GM18520 (cell line): Measurements from ENCODE around the gene CC2D1B.

Experiments
- ATAC-seq: cut with Tn5 transposase; IDR thresholded peaks from one replicate; pipeline ENCODE4 v1.9.1; 2021; ENCODE audit not compliant: unreplicated experiment

Gene CC2D1B

DNA sequence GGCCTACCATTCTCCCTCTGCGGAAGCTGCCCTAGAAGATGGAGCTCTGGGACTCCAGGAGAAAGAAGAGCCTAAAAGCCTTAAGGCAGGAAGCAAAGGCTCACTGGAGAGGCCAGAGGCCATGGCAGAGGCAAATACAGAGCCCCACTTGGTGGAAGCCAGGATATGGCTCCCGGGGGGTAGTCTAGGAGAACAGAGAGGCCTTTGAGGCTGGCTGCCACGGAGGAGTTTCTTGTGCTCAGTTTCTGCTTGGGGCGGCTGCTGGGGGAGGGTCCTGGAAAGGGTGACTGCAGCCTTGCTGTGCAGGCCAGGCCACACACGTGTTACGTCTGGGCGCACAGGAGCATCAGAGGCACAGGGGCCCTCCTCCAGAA, 5.4 kb downstream of the CC2D1B start:
- ATAC-seq = no peak

DNA sequence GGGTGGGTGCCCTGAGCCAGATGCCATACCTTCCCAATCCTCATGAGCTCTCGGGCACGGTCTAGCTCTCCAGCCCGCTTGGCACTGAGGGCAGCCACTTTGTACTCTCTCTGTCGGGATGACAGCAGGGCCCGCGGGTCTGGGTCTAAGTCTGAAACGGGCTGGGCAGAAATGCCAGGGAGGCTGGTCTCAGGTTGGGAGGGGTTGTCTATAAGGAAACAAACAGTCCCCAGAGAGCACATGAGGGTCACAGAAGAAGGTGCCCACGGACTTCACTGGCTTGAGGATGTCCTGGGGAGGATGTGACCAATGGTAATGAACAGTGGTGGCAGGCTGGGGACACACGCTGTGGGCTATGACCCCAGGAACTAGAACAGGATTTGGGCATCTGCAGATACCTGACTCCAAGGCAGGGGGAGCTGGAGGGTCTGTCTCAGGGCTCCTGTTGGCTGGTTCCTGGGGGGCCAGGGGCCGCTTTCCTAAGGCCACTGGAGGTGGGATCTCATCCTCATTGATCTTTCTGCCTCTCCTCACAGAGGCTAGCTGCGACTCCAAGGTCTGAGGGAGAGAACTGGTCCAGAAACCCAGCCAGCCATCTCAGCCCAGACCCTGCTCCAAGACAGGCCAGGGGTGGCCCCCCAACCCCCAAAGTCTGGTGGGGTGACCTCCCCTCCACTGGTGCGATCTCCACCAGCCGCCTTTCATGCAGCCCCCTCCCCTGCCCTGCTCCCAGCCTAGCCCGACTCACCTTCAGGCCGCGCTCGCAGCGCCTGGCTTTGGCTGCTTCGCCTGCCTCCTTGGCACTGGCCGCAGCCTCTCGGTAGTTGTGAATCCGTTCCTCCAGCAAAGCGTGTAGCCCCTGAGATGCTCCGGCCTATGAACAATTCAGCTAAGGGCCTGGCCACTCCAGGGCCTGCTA, 6.1 kb downstream of the CC2D1B start:
- ATAC-seq = no peak

DNA sequence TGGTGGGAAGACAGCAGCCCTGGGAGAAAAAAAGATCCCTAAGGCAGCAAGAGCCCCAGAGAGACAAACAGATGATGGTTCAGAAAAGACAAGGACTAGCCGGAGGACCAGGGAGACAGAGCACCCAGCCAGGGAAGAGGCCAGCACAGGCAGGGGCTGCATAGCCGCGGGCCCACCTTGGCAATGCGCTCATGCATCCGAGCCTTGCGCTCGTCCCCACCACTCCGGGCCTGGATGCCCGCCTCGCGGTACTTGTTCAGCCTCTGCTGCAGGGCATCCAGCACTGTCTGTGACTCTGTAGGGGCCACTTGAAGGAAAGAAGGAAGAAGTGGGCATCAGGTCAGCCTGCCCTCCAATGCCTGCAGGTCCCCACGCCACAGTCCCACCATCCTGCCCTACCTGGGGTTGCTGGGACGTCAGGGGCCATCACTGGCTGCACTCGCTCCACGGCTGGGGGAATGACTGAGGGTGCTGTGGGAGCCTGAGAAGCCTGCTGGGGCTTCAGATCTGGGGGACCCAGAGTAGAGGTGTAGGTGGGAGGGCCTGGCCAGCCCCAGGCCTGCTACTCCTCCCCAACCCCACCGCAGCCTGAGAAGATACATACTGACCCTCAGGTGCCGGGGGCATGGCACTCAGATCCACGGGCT, 7.0 kb downstream of the CC2D1B start:
- ATAC-seq = no peak

DNA sequence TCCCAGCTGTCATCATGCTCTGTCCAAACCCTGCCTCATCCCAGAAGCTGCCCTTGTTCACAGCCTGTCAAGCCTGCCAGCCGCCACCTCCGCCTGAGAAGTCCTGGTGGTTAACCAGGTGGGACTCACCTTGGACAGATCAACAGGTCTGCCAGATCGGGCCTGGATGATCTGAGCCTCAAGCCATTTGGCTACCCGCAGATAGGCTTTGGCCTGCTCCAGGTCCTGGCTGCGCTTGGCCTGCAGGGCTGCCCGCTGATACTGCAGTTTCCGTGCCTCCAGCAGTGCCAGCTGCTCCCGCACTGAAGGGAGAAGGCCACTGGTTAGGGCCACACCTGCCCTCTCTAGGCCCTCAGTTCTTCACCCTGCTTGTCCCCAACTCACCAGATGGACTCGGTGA, 8.6 kb downstream of the CC2D1B start:
- no peak for ATAC-seq

DNA sequence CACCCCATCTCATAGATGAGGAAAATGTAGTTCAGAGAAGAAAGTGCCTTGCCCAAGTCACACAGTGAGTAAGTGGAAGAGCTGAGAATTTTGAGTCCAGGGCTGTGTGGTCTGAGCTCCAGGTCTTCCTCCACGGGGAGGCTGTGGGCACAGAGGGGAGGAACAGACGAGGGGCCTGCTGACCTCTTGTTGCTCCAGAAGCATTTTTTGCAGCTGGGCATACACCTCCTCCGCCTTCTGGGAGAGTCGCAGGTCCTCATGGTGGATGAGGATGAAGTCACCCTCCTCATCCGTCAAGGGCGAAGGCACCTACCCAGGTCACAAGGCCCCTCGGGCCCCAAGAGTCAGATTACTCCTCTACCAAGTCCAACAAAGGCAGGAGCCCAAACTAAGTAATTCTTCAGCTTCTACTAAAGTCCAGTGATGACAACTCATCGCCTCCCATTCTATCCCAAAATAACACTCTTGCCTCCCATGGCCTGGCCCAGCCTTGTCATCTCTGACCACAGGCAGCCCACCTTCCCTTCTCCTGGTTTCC, 9.1 kb downstream of the CC2D1B start:
- ATAC-seq = no peak

DNA sequence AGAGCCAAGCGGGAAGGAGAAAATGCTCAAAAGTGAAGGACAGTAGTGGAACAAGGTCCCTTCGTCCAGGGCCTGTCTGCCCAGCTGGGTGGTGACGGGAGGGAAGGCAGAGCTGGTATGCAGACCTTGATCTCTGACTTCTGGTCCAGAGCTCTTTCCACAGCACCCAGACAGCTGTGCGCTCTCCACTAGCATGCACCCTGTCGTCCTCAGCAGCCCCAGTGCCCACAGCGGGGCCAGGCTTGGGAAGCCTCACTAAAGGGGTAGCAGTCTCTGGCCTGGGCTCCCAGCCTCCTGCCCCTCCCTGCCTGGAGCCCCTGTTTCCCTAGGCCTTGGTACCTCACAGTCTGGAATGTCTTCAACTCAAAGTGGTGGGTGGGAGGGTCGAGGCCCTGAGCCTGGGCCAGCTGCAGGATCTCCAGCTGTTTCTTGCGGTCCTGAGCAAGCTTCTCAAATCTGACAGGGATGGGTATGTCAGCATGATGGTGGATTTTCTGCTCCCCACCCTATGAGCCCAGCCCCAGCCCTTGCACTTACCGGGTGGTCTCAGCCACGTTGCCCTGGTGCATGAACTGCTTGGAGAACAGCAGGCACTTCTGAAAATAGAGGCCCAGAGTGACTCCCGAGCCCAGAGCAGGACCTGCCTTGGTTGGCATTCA, 10.0 kb downstream of the CC2D1B start:
- ATAC-seq = no peak

DNA sequence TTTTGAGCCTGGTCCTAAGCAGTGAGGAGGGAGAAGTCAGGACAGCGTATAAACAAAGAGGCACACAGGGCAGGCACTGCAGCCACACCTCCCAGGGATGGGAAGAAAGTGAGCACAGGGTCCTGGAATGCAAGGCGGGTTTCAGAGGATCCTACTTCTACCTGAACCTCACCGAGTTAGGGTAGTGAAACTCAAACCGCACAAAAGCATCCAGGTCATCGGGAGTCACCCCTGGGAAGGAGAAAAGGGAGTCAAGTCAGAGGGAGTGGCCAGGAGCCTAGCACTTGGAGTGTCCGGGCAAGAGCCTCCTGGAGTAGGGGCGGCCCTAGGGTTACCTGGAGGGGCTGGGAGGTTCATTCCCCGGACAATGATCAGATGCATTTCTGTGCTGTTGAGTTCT, 10.6 kb downstream of the CC2D1B start:
- ATAC-seq = no peak

DNA sequence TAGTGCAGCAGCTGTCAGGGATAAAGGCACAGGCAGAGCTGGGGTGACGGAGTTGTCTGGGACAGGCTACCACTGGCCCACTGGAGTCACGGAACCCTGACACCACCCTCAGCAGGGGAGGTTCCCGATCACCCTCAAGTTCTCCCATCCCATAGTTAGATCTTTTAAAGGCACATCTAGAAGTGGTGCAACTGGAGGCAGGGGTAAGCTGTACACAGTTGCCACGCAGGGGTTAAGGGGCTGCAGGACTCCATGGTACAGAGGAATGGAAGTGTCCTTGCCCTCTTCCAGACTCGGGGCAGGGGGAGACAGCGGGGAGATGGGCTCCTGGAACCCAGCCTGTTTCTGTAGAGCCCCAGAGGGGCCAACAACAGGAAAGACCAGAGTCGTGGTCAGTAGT, 13.3 kb downstream of the CC2D1B start:
- ATAC-seq = no peak

DNA sequence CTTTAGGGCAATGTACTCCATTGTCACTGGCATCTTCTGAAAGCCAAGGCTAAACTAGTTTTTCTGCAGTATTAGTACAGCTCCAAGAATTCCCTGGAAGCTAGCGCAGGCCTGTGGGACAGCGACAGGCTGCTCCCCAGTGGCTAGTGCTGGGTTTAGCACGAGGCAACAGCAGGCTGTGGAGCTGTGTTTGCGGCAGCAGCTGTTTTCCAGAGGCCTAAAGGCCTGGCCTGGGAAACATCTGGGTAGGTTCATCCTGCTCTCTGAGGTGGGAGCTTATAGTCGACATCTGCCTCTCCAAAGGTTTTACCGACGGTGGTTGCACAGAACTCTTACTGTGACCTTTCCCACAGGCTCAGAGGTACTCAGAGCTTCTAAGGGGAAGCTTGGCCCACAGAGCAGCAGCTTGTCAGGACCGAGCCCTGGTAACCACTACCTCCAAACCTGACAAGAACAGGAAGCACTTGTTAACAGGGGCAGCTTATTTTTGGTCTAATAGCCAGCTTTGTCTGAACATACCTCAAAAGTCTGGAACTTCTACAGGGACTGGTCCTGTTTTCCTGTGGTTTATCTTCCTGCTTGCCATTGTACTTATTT, 17.2 kb downstream of the CC2D1B start:
- ATAC-seq = no peak

DNA sequence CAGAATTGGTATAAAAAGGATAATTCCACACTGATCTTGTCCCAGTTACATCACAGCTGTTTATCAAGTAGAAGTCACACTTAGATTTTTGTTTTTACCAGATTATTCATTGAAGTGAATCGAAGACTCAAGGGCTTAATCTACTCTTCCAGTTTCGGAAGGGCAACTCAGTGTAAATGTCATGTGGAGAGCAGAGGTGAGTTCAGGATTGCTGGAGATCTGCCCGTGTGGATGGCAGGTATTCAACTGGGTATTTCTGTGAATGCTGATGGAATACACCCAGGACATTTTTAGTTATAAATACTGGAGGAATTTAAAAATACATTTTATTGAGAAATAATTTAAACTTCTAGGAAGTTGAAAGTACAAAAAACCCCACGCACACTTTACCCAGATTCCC, 19.4 kb downstream of the CC2D1B start:
- ATAC-seq = no peak

DNA sequence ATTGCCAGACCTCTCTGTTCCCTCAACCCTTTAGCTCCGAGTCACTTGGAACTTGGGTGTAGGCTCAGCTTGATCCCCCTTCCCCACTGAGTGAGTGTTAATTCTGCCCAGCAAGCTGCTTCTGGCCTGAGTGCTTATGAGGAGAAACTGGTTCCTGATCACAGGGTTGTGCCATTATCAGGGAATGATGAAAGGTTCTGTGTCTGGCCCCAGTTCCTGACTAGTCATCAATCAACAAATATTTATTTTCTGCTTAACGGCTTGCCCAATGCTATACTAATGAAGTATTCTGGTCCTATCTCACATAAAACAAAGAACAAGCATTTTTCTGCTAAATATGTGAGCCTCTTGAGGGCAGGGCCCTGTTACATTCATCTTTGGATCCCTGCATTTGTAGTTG, 20.8 kb downstream of the CC2D1B start:
- ATAC-seq = no peak

DNA sequence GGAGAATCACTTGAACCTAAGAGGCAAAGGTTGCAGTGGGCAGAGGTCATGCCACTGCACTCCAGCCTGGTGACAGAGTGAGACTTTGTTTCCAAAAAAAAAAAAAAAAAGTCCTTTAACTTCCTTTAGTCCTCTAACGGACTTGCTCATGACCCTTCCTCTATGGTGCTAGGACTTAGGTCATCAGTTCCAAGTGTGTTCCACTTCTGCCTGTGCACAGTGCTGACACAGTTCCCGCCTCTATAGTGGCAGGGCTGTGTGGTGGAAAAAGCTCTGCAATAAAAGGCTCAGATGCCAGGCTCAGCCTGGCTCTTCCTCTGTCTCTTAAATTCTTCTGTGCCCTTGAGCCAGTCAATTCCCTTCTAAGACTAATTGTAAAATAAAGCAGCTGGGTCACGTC, 22.0 kb downstream of the CC2D1B start:
- no peak for ATAC-seq

DNA sequence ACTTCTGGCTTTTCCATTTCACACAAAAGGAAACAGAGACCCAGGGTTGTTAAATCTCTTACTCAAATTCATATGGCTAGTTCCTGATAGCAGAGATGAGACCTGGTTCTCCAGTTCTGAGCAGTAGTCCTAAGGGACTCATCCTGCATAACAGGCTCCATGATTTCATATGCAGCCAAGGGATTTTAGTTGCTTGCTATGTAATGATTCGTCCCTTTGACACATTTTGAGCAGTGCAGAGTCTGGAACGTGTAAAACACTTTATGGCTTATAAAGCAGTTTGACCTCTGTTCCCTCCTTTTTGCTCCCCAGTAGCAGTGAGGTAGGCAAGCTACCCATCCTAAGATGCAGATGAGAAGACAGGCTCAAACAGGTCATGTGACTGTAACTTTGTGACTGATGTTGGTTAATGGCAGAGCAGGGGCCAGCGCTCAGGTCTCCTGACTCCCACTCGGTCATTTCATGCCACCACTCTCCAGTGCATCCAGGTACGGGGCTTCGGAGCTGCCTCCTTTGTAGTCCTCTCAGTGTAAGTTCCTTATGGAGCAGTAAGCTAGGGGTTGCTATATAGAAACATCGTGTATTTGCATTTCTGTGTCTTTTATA, 24.2 kb downstream of the CC2D1B start:
- no peak for ATAC-seq

DNA sequence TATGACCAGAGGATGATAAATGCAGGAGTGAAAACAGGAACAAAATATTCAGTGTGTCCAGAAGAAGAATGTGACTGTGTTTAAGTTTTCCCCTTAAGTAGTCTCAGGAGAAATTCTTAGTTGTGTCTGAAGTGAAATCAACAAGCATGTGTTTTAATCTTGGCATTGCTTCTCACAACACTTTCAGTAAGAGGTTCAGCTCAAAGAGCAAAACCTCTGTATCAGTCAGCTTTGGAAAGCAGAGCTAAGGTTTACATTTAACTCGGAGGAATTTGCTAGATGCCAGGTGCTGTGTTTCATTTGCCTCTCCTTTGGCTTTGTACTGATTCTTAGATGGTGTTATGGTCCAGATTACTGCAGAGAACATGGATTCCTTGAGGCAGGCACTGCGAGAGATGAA, 28.6 kb downstream of the CC2D1B start:
- no peak for ATAC-seq

DNA sequence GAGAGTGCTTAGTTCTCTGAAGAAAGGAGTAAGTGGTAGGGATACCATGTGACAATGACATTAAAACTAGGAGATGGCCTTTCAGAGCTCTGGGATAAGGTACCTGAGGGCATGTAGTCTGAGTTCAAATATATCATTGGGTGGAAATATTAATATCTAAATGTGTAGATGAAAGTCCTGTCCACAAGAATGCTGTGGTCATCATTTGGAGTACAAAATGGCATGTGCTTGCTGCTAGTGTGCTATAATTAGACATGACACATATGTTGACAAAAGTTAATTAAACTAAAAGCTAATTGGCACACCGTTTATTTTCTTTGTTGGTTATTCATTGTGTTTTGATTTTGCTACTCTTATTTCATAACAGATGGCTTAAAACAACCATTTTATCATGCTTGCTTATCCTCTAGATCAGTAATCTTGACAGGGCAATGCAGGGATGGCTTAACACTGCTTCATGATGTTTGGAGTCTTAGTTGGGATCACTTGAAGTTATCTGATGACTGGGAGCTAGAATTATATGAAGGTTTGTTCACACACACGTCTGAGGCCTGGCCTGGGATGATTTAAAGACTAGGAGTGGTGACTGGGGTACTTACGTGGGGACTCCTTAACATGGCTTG, 31.0 kb downstream of the CC2D1B start:
- no peak for ATAC-seq

DNA sequence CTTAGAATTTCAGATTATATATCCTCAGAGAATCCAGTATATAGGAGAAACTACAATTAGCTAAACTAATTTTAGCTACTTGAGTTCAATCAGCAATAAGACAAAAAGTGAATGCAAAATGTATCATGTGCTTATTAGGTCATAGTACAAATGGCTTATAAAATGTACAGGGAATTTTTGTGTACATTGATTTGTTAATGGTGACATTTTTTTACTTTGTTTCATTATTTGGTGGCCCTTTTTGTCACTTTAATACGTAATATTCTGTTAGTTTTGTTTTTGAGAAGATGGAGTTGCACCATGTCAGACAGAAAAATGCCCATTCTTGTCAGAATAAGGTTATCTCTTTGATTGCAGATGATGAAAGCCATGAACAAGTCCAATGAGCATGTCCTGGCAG, 33.6 kb downstream of the CC2D1B start:
- no peak for ATAC-seq

DNA sequence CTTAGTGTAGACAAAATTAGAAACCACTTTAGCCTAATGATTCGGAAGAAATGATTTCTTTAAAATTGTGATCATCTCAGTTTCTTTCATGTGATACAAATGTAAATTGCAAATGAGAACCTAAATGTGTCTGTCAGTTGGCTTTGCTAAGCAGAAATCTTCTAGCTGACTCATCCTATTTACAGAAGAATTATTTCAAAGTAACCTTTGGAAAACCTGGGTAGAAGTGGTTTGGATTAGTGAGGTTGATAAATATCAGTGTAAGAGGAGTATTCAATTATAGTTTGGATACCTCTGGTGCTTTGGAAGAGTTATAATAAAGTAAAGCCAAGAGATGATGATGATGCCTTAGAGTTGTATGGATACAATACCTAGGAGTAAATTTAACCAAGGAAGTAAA, 37.4 kb downstream of the CC2D1B start:
- ATAC-seq = no peak

DNA sequence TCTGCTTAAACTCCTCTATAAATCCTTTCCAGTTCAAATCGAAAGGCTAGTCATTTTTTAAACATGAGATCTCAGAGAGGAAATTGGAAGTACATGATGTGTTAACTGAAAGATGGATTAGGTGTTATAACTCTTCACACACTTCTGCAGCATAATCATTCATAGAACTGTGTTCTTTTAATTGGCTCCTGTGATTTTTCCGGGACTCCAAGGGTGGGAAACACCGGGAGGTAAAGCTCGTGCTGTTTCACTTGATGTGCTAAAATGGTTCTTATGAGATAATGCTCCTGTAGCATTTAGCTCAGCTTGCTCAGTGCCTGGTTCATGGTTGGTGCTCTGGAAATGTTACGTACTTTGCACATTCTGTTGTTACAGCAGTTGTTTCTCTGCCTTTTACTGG, 40.2 kb downstream of the CC2D1B start:
- ATAC-seq = no peak

DNA sequence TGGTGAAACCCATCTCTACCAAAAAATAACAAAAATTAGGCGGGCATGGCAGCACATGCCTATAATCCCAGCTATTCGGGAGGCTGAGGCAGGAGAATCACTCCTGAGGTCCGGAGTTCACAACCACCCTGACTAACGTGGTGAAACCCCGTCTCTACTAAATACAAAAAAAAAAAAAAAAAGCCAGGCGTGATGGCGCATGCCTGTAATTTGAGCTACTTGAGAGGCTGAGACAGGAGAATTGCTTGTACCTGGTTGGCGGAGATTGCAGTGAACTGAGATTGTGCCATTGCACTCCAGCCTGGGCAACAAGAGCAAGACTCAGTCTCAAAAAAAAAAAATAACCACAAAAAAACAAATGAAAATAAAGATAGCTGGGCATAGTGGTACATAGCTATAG, 42.3 kb downstream of the CC2D1B start:
- ATAC-seq = no peak

DNA sequence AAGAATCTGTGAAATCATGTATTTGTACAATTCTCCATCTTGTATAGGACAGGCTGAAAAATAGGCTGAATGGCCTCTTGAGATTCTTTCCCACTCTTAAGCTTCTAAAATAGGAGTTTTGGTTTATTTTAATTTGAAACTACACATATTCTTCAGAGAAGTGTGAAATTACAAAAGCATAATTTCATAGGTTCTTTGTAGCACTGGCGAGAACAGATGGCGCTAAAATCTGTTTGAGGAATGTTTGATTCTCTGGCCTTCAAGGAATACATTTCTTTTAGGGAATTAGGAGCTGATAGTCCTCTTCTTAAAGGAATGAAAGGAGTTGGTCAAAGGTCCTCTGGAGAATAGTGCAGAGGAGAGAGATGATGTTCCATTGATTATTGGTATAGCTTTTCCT, 44.9 kb downstream of the CC2D1B start:
- no peak for ATAC-seq
